Uterus (tissue), 2 donors: ENCODE results near the gene CERS6.

Experiments used
- CTCF ChIP-seq, 4 experiments: fragments of 200-600 bp in 2 of 4; fragments of 450-650 bp in 2 of 4; sonication (generic) in 2 of 4; IDR thresholded peaks; one replicate each; pipeline ENCODE4 v1.5.1; 2016 to 2019; ENCODE audit warnings: antibody characterized with exemption in 4 of 4, mild to moderate bottlenecking in 2 of 4, moderate library complexity in 1 of 4
- POLR2A ChIP-seq, 2 donors: fragments of 450-650 bp; IDR thresholded peaks; one replicate each; pipeline ENCODE4 v1.6.1; 2016; ENCODE audit warnings: antibody characterized with exemption in 2 of 2, mild to moderate bottlenecking in 1 of 2, moderate library complexity in 1 of 2

DNA sequence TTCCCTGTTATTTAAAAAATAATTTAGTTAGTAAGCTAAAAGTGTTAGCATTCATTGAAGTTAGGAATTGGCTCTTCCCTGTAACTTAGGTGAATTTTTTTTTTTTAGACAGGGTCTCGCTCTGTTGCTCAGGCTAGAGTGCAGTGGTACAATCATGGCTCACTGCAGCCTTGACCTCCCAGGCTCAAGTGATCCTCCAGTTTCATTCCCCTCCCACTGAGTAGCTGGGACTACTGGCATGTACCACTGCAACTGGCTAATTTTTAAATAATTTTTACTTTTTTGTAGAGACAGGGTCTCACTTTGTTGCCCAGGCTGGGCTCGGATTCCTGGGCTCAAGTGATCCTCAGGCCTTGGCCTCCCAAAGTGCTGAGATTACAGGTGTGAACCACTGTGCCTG is 66.4 kb downstream of the CERS6 start:
- no peak for TF ChIP-seq CTCF (IDR thresholded peaks at IDR 0.05)
- no peak for TF ChIP-seq POLR2A (IDR thresholded peaks at IDR 0.05)
